HG03135 (cell line): ENCODE data around the gene LSS.
"Not testable (repeated sequence)": the region's sequence is repeated elsewhere in the genome, so short reads cannot be mapped to it uniquely, and the experiment has no call there.

Source experiments
- ATAC-seq: cut with Tn5 transposase; IDR thresholded peaks from one replicate; pipeline ENCODE4 v1.9.1; 2021; ENCODE audit warnings: mild to moderate bottlenecking, moderate library complexity; ENCODE audit not compliant: unreplicated experiment

LSS gene

GRCh38 chr21:46154955-46155513, 73.5 kb downstream of the LSS start:
- ATAC-seq = no peak

GRCh38 chr21:46154155-46154954, 74.2 kb downstream of the LSS start:
- ATAC-seq = no peak

GRCh38 chr21:46153247-46154154, 75.1 kb downstream of the LSS start:
- ATAC-seq = no peak

- no peak for ATAC-seq
Observed at GRCh38 chr21:46152927-46153246, 75.7 kb downstream of the LSS start.

- no peak for ATAC-seq
Observed at GRCh38 chr21:46151989-46152926, 76.3 kb downstream of the LSS start.

- no peak for ATAC-seq
Observed at GRCh38 chr21:46151261-46151988, 77.1 kb downstream of the LSS start.

- ATAC-seq = no peak
Observed at GRCh38 chr21:46150491-46151121, 78.0 kb downstream of the LSS start.

GRCh38 chr21:46150073-46150472, 78.5 kb downstream of the LSS start:
- ATAC-seq = no peak

- ATAC-seq = no peak
Observed at GRCh38 chr21:46149205-46149901, 79.2 kb downstream of the LSS start.

- no peak for ATAC-seq
Observed at GRCh38 chr21:46148106-46148505, 80.5 kb downstream of the LSS start.

- not testable (repeated sequence) for ATAC-seq
Observed at GRCh38 chr21:46147429-46147828, 81.1 kb downstream of the LSS start.

GRCh38 chr21:46146856-46147255, 81.7 kb downstream of the LSS start:
- no peak for ATAC-seq

GRCh38 chr21:46145840-46146691, 82.5 kb downstream of the LSS start:
- ATAC-seq = no peak

- no peak for ATAC-seq
Observed at GRCh38 chr21:46145159-46145839, 83.3 kb downstream of the LSS start.

- ATAC-seq = no peak
Observed at GRCh38 chr21:46144464-46145070, 84.0 kb downstream of the LSS start.

GRCh38 chr21:46142582-46143473, 85.7 kb downstream of the LSS start:
- ATAC-seq = no peak
